Measurements from ENCODE around the gene TEP1.
A peak's percentile ranks its signal among the peaks of the same experiment; 100 is the strongest.
"Not testable (repeated sequence)": the region's sequence is repeated elsewhere in the genome, so short reads cannot be mapped to it uniquely, and the experiment has no call there.

TEP1 gene

GRCh38 chr14:20412876-20413743, at the start of gene TEP1:
TSS of gene TEP1 (minus strand) at chr14:20413501. CDS start at chr14:20408439, 5,062 bp downstream.
- Mint-ChIP-seq H3K27me3 (no peaks in the 10 kb centered on the region), H3K36me3 (no peaks in the 10 kb centered on the region), H3K4me1 (ENCODE audit: low read depth) (peaks cover 45% of the 10 kb centered on the region), H3K4me3 (peak within 1 kb of the TSS; percentile 99), H3K27ac (peak within 1 kb of the TSS; percentile 95), H3K9me3 (ENCODE audit: low read depth) (no peaks in the 10 kb centered on the region)

- Mint-ChIP-seq H3K4me3 (peak within 1 kb of the TSS; percentile 96), H3K27ac (peak within 1 kb of the TSS; percentile 97), H3K36me3 (no peaks in the 10 kb centered on the region), H3K27me3 (no peaks in the 10 kb centered on the region), H3K4me1 (ENCODE audit: low read depth) (peaks cover 30% of the 10 kb centered on the region), H3K9me3 (ENCODE audit: low read depth) (no peaks in the 10 kb centered on the region)
Observed at GRCh38 chr14:20461225-20462141, 48.2 kb upstream of the TEP1 start, which contains the start of gene PIP4P1. TSS of gene PIP4P1 (minus strand) at chr14:20461434. CDS start at chr14:20461325, 109 bp downstream.

GRCh38 chr14:20460458-20461224, 47.3 kb upstream of the TEP1 start:
- peaks cover 30% of the 10 kb centered on the region for H3K4me1 Mint-ChIP-seq (ENCODE audit: low read depth)
- H3K9me3 Mint-ChIP-seq (ENCODE audit: low read depth) = no peaks in the 10 kb centered on the region
- no peaks in the 10 kb centered on the region for H3K36me3 Mint-ChIP-seq
- peak overlapping the region; percentile 96 for H3K4me3 Mint-ChIP-seq
- no peaks in the 10 kb centered on the region for H3K27me3 Mint-ChIP-seq
- peak overlapping the region; percentile 92 for H3K27ac Mint-ChIP-seq

GRCh38 chr14:20458031-20458789, 44.9 kb upstream of the TEP1 start:
- Mint-ChIP-seq H3K4me3 (peak overlapping the region; percentile 52), H3K9me3 (ENCODE audit: low read depth) (no peaks in the 10 kb centered on the region), H3K27me3 (no peaks in the 10 kb centered on the region), H3K36me3 (no peaks in the 10 kb centered on the region), H3K27ac (peak overlapping the region; percentile 78), H3K4me1 (ENCODE audit: low read depth) (peaks cover 34% of the 10 kb centered on the region)

- Mint-ChIP-seq H3K36me3 (no peaks in the 10 kb centered on the region), H3K9me3 (ENCODE audit: low read depth) (no peaks in the 10 kb centered on the region), H3K27me3 (no peaks in the 10 kb centered on the region), H3K4me1 (ENCODE audit: low read depth) (peaks cover 42% of the 10 kb centered on the region), H3K4me3 (no peak overlapping the region), H3K27ac (no peak overlapping the region)
Observed at GRCh38 chr14:20456971-20457370, 43.7 kb upstream of the TEP1 start.

- H3K36me3 Mint-ChIP-seq = peaks cover 2% of the 10 kb centered on the region
- no peak overlapping the region for H3K4me3 Mint-ChIP-seq
- no peaks in the 10 kb centered on the region for H3K27me3 Mint-ChIP-seq
- H3K27ac Mint-ChIP-seq = no peak overlapping the region
- peaks cover 41% of the 10 kb centered on the region for H3K4me1 Mint-ChIP-seq (ENCODE audit: low read depth)
- no peaks in the 10 kb centered on the region for H3K9me3 Mint-ChIP-seq (ENCODE audit: low read depth)
Observed at GRCh38 chr14:20455355-20456300, 42.3 kb upstream of the TEP1 start.

- Mint-ChIP-seq H3K27me3 (no peaks in the 10 kb centered on the region), H3K27ac (no peak within 1 kb of the TSS), H3K4me1 (ENCODE audit: low read depth) (peaks cover 36% of the 10 kb centered on the region), H3K4me3 (peak within 1 kb of the TSS; percentile 30), H3K36me3 (peaks cover 6% of the 10 kb centered on the region), H3K9me3 (ENCODE audit: low read depth) (no peaks in the 10 kb centered on the region)
Observed at GRCh38 chr14:20454516-20455354, 41.4 kb upstream of the TEP1 start, which contains the start of the genes APEX1 and OSGEP. TSS of gene APEX1 (plus strand) at chr14:20455226. CDS start at chr14:20455646, 420 bp downstream. TSS of gene OSGEP (minus strand) at chr14:20454812. CDS start at chr14:20454683, 129 bp downstream.

GRCh38 chr14:20452831-20453230, 39.5 kb upstream of the TEP1 start:
- H3K27me3 Mint-ChIP-seq; H3K9me3 Mint-ChIP-seq (ENCODE audit: low read depth): not testable (repeated sequence)
- peak overlapping the region; percentile 72 for H3K4me3 Mint-ChIP-seq
- peaks cover 28% of the 10 kb centered on the region for H3K4me1 Mint-ChIP-seq (ENCODE audit: low read depth)
- H3K36me3 Mint-ChIP-seq = peaks cover 11% of the 10 kb centered on the region
- H3K27ac Mint-ChIP-seq = peak overlapping the region; percentile 70

GRCh38 chr14:20446889-20447288, 33.6 kb upstream of the TEP1 start:
- Mint-ChIP-seq H3K4me1 (ENCODE audit: low read depth) (peaks cover 12% of the 10 kb centered on the region), H3K27ac (peak overlapping the region; percentile 47), H3K9me3 (ENCODE audit: low read depth) (no peaks in the 10 kb centered on the region), H3K4me3 (no peak overlapping the region), H3K36me3 (peaks cover 21% of the 10 kb centered on the region), H3K27me3 (no peaks in the 10 kb centered on the region)

- not testable (repeated sequence) for H3K4me3 Mint-ChIP-seq
Observed at GRCh38 chr14:20443650-20444049, 30.3 kb upstream of the TEP1 start.

GRCh38 chr14:20441461-20441860, 28.2 kb upstream of the TEP1 start:
- peak overlapping the region; percentile 89 for H3K27ac Mint-ChIP-seq
- H3K4me3 Mint-ChIP-seq = no peak overlapping the region
- H3K27me3 Mint-ChIP-seq = no peaks in the 10 kb centered on the region
- peaks cover 29% of the 10 kb centered on the region for H3K4me1 Mint-ChIP-seq (ENCODE audit: low read depth)
- peaks cover 4% of the 10 kb centered on the region for H3K36me3 Mint-ChIP-seq
- H3K9me3 Mint-ChIP-seq (ENCODE audit: low read depth) = no peaks in the 10 kb centered on the region

More at GRCh38 chr14:20443650-20444049, 30.3 kb upstream of the TEP1 start:
- not testable (repeated sequence) for H3K9me3 Mint-ChIP-seq (ENCODE audit: low read depth); H3K27ac Mint-ChIP-seq; H3K27me3 Mint-ChIP-seq
- H3K36me3 Mint-ChIP-seq = peaks cover 15% of the 10 kb centered on the region
- peaks cover 31% of the 10 kb centered on the region for H3K4me1 Mint-ChIP-seq (ENCODE audit: low read depth)

GRCh38 chr14:20440882-20441281, 27.6 kb upstream of the TEP1 start:
- H3K4me1 Mint-ChIP-seq (ENCODE audit: low read depth) = peaks cover 29% of the 10 kb centered on the region
- peak overlapping the region; percentile 70 for H3K4me3 Mint-ChIP-seq
- H3K9me3 Mint-ChIP-seq (ENCODE audit: low read depth) = no peaks in the 10 kb centered on the region
- peak overlapping the region; percentile 89 for H3K27ac Mint-ChIP-seq
- H3K27me3 Mint-ChIP-seq = no peaks in the 10 kb centered on the region
- H3K36me3 Mint-ChIP-seq = peaks cover 4% of the 10 kb centered on the region

All from activated naive CD8-positive, alpha-beta T cell (primary cell).